Testis (tissue), 3 donors: Measurements from ENCODE around the gene CCDC40. TPM values are rescaled to one million over a fixed set of nuclear protein-coding genes. Genes with fewer than 3 reads are reported as not detected.

Experiments
- DNase-seq: peaks from one replicate; pipeline ENCODE4 v3.0.0-alpha.2; 2019
- H3K27ac ChIP-seq, 2 donors: fragments of 200-600 bp; sonication (generic); one replicate each; pipeline ENCODE4 v1.5.1; 2019
- H3K27me3 ChIP-seq: fragments of 200-600 bp; sonication (generic); one replicate; pipeline ENCODE4 v1.5.1; 2019
- H3K36me3 ChIP-seq: fragments of 200-600 bp; sonication (generic); one replicate; pipeline ENCODE4 v1.5.1; 2017; ENCODE audit warnings: low read depth; ENCODE audit errors: missing control alignments
- H3K4me1 ChIP-seq: fragments of 200-600 bp; sonication (generic); one replicate; pipeline ENCODE4 v1.5.1; 2019
- H3K4me3 ChIP-seq, 2 donors: fragments of 200-600 bp; sonication (generic); one replicate each; pipeline ENCODE4 v1.5.1; 2017 to 2019
- H3K9me3 ChIP-seq: fragments of 200-600 bp; sonication (generic); one replicate; pipeline ENCODE4 v1.5.1; 2017
- POLR2A ChIP-seq: fragments of 450-650 bp; IDR thresholded peaks from one replicate; pipeline ENCODE4 v1.6.1; 2017; ENCODE audit warnings: antibody characterized with exemption, mild to moderate bottlenecking, moderate library complexity
- WGBS, 2 donors: methylation state at CpG; one replicate each; pipeline ENCODE4 v1.1.5; 2018; 5-methylcytosine and 5-hydroxymethylcytosine counted together
- intact Hi-C: fragments of 100-400 bp; cut with DNase I; formaldehyde crosslinking; loops from one replicate; pipeline ENCODE4 v1.15.1; 2023; ENCODE audit warnings: low total_unique reads
- polyA plus RNA-seq: library from polyadenylated mRNA; stranded (reverse); fragments of 350-450 nt; fragmentation: Illumina TruSeq; extraction: RNeasy Lipid Tissue Mini Kit (QIAGEN cat#74804); gene quantifications from one replicate; pipeline ENCODE4 v1.2.3, GENCODE V29; 2014; ENCODE audit warnings: low read depth, low replicate concordance; ENCODE audit not compliant: insufficient read depth
- total RNA-seq, 2 donors: library from RNA; depleted of rRNA; stranded (reverse); fragments of >200 nt; gene quantifications; one replicate each; pipeline ENCODE4 v1.2.3, GENCODE V29; 2016
- TF ChIP-seq, protein P1 (sequence below), 3 experiments: fragments of 450-650 bp in 2 of 3; fragments of 200-600 bp in 1 of 3; sonication (generic) in 1 of 3; IDR thresholded peaks; one replicate each; pipeline ENCODE4 v1.5.1; 2016 to 2019; ENCODE audit warnings: antibody characterized with exemption in 3 of 3, mild to moderate bottlenecking in 2 of 3, moderate library complexity in 1 of 3

The CCDC40 gene
- total and polyA plus RNA-seq, 3 donors from 2014 or later: 26.7 to 43.6 (median 38.6) TPM

- 90 to 93% methylated on average over 17 of the region's 17 CpGs for WGBS, 2 donors
- H3K4me1 ChIP-seq: no peaks in the 10 kb centered on the region
Observed at GRCh38 chr17:80122026-80122575, 85.7 kb downstream of the CCDC40 start.

DNA sequence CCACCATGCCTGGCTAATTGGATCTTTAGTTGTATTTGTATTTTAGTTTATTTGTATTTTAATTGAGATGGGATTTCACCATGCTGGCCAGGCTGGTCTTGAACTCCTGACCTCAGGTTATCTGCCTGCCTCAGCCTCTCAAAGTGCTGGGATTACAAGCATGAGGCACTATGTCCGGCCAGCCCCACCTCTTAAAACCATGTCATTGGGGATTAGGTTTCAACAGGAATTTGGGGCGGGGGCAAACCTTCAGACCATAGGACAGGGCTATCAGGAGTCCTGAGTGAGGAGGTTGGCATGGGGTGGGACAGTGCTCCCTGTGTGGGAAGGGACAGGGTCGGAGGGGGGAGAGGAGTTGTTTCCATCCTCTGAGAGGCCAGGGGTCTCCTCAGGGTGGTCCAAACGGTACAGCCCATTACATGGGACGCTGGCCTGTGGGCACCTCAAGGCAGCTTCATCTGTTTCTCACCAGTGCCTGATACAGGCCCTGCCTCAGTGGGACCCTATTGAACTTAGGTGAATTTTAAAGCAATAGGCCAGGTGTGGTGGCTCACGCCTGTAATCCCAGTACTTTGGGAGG is 86.6 kb downstream of the CCDC40 start:
- no peak overlapping the region for H3K27ac ChIP-seq
- no peak overlapping the region for H3K4me3 ChIP-seq
- H3K9me3 ChIP-seq: no peaks in the 10 kb centered on the region
- no peaks in the 10 kb centered on the region for H3K4me1 ChIP-seq
- intact Hi-C loops: no loop called here
- H3K27me3 ChIP-seq: no peaks in the 10 kb centered on the region
- 78 to 95% methylated on average over 5 to 6 of the region's 6 CpGs for WGBS, 2 donors
- DNase-seq: peak; percentile 5
- no peak for TF ChIP-seq POLR2A
- TF ChIP-seq, protein P1, sequence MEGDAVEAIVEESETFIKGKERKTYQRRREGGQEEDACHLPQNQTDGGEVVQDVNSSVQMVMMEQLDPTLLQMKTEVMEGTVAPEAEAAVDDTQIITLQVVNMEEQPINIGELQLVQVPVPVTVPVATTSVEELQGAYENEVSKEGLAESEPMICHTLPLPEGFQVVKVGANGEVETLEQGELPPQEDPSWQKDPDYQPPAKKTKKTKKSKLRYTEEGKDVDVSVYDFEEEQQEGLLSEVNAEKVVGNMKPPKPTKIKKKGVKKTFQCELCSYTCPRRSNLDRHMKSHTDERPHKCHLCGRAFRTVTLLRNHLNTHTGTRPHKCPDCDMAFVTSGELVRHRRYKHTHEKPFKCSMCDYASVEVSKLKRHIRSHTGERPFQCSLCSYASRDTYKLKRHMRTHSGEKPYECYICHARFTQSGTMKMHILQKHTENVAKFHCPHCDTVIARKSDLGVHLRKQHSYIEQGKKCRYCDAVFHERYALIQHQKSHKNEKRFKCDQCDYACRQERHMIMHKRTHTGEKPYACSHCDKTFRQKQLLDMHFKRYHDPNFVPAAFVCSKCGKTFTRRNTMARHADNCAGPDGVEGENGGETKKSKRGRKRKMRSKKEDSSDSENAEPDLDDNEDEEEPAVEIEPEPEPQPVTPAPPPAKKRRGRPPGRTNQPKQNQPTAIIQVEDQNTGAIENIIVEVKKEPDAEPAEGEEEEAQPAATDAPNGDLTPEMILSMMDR (IDR thresholded peaks at IDR 0.05): no peak
- H3K36me3 ChIP-seq: no peaks in the 10 kb centered on the region

More at GRCh38 chr17:80122026-80122575, 85.7 kb downstream of the CCDC40 start:
- intact Hi-C loops: no loop called here
- TF ChIP-seq POLR2A: no peak
- TF ChIP-seq, protein P1 (IDR thresholded peaks at IDR 0.05): no peak
- H3K27me3 ChIP-seq: no peaks in the 10 kb centered on the region
- H3K36me3 ChIP-seq: no peaks in the 10 kb centered on the region
- no peak overlapping the region for H3K4me3 ChIP-seq
- DNase-seq: peak; percentile 7
- no peak overlapping the region for H3K27ac ChIP-seq
- no peaks in the 10 kb centered on the region for H3K9me3 ChIP-seq

DNA sequence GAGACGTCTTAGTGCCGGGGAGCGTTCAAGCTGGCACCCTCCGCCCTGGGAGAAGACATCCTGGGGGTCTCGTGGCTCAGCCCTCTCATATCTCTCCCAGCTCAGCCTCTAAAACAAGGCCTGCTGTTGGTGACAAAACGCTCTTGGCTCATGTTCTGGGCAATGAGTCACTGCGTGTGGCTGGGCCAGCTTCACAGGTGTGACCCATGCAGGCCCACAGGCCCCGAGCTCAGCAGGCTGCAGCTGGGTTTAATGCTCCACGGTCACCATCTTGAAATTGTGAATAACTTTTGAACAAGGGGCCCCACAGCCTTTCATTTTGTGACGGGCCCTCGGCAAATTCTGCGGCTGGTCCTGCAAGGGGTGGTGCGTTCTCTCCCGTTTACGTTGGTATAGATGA is 87.3 kb downstream of the CCDC40 start:
- DNase-seq: peak; percentile 10
- H3K36me3 ChIP-seq: no peaks in the 10 kb centered on the region
- intact Hi-C loops: no loop called here

DNA sequence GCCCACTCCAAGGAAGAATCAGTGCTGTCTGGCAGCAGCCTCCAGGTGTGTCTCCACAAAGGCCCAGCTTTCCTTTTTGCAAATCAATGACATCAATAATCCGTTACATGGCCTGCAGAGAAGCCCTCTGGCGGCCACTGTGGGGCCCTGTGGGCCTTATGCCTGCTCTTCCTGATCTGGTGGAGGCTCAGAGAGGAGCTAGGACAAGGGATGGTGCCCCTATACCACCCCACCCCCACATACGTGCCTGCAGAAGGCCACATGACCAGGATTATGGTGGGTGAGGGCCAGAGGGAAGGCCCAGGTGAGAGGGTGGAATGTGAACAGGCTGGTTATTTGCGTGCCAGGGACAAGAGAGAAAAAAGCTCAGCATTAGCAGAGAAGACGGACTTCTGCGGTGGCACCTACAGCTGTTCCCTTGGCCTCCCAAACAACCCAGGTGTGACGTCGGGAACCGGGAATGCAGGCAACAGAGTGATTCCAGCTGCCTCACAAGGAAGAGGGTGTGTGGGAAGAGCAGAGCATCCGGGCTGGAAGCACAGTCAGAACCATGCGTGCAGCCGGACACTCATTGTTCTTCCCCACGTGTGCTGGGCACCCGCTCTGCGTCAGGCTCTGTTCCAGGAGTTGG is 88.0 kb downstream of the CCDC40 start:
- no peaks in the 10 kb centered on the region for H3K4me1 ChIP-seq
- intact Hi-C loops: no loop called here
- H3K36me3 ChIP-seq: no peaks in the 10 kb centered on the region
- H3K27me3 ChIP-seq: no peaks in the 10 kb centered on the region
- DNase-seq: peak; percentile 21
- H3K27ac ChIP-seq: no peak overlapping the region
- TF ChIP-seq, protein P1 (IDR thresholded peaks at IDR 0.05): peak in 1 of 3 experiments; percentile 9
- TF ChIP-seq POLR2A: no peak
- H3K9me3 ChIP-seq: no peaks in the 10 kb centered on the region
- H3K4me3 ChIP-seq: no peak overlapping the region
- 71 to 72% methylated on average over 14 to 15 of the region's 15 CpGs for WGBS, 2 donors

More for the DNA sequence above, 87.3 kb downstream of the CCDC40 start:
- no peaks in the 10 kb centered on the region for H3K4me1 ChIP-seq
- no peaks in the 10 kb centered on the region for H3K27me3 ChIP-seq
- H3K27ac ChIP-seq: no peak overlapping the region
- no peak overlapping the region for H3K4me3 ChIP-seq
- WGBS, 2 donors: 86 to 90% methylated on average over 15 of the region's 15 CpGs
- TF ChIP-seq, protein P1 (IDR thresholded peaks at IDR 0.05): no peak
- no peak for TF ChIP-seq POLR2A
- no peaks in the 10 kb centered on the region for H3K9me3 ChIP-seq
